GM12873 (cell line): ENCODE measurements around the gene NBEAL2.

Experiments used
- TF ChIP-seq, protein P1 (sequence below): IDR thresholded peaks from 2 replicates; pipeline ENCODE4 v1.5.1; 2012; ENCODE audit warnings: low read depth, mild to moderate bottlenecking, moderate library complexity, low read length, control low read depth; ENCODE audit not compliant: insufficient read depth; ENCODE audit errors: missing control alignments

The NBEAL2 gene

DNA sequence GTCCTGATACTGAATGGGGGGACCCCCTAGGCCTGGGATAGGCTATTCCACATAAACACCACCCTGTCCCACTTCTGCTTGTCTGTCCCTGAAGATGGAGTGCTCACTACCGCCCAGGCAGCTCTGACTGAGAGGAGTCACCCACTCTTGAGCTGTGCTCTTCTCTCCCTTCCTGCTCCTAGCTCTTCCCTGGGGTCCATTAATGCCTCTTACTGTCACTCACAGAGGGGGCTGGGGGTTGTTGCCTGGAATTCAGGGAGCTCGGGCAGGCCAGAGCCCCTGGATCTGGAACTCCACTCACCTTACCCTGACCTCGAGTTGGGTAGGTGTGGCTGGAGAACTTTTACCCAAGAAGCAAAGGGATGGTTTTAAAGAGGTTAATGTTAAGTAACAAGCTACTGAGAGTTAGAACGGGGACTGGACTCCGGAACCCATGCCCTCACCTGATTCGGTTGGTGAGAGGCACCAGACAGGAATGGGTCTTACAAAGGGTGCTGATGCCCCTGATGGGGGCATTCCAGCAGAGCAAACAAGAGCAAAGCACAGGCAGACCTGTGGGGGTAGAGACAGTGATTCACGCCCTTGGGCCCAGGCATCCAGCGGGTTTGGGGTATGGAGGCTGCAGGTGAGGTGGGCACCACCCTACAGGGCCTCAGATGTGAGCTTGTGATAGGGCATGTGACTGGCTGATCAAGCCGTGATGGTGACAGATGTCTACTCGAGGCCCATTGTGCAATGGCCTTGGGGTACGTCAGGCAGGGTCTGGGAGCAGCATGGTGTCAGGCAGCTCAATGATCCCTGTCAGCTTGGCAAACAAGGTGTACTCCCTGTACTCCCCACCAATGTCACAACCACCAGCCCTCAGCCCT, 5.4 kb downstream of the NBEAL2 start:
- TF ChIP-seq, protein P1, sequence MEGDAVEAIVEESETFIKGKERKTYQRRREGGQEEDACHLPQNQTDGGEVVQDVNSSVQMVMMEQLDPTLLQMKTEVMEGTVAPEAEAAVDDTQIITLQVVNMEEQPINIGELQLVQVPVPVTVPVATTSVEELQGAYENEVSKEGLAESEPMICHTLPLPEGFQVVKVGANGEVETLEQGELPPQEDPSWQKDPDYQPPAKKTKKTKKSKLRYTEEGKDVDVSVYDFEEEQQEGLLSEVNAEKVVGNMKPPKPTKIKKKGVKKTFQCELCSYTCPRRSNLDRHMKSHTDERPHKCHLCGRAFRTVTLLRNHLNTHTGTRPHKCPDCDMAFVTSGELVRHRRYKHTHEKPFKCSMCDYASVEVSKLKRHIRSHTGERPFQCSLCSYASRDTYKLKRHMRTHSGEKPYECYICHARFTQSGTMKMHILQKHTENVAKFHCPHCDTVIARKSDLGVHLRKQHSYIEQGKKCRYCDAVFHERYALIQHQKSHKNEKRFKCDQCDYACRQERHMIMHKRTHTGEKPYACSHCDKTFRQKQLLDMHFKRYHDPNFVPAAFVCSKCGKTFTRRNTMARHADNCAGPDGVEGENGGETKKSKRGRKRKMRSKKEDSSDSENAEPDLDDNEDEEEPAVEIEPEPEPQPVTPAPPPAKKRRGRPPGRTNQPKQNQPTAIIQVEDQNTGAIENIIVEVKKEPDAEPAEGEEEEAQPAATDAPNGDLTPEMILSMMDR = no peak

DNA sequence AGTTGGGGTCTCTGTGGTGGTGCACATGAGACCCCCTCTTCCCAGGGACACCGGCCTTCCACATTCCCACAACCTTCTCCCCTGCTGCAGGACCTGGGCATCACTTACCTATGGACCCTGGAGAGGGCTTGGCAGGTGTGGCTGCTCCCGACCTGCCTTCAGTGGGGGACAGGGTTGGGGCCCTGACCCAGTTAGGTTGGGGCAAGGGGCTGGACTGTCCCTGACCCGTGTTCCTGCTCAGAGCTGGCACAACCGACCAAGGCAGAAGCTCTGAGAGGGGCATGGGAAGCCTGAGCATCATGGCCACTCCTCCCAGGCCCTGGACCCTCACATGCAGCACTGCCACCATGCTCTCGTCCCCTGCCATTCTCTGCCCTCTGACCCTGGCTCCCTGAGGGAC, 6.1 kb downstream of the NBEAL2 start:
- TF ChIP-seq, protein P1 = no peak

DNA sequence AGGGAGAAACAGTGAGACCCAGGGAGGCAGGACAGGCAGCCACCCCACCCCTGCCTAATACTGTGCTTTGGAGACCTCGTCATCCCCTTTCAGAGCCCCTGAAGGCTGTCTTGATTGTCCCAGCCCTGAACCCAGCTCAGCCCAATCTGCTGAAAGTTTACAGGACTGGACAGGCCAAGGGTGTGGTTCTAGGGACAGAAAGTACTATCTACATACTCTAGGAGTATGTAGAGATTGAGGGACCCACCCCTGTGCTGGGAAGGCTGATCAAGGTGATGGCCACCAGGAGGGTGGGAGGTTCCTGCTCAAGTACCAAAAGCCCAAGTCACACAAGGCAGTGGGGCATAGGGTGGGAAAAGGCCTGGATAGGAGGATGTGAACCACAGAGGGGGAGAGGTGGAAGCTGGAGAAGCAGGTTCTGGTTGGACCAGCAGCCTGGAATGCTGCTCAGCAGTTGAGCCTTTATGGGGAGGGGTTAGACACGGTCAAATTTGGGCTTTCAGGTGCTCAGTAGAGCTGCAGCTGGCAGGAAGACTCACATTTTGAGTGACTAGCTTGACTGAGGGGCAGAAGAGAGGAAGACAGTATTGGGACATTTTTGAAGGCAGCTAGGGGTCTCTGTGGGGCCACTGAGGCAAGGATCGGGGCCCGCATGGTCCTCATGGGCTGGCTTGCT, 6.7 kb downstream of the NBEAL2 start:
- TF ChIP-seq, protein P1 = no peak

DNA sequence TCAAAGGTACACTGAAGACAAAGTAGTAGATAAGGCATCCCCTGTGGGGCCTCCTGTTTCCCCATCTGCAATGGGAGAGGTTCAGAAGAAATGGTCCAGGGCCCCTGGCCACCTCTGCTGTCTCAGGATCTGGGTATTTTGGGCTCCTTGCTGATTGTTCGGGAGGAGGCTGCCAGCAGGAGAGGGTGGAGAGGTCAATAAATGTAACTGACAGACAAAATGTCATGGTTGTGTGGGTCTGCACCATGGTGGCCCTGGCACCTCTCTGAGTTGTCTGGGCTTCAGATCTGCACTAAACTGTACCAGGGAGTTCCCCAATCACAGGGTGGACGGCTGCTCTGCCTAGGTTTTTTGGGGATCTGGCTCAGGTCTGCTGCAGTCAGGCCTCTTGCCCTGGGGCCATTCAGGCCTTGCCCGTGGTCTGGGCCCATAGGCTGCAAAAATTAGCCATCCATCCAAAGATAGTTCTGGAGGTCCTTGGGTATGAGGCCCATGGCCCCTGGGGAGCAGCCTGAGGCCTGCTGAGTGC, 7.4 kb downstream of the NBEAL2 start:
- TF ChIP-seq, protein P1 = no peak

DNA sequence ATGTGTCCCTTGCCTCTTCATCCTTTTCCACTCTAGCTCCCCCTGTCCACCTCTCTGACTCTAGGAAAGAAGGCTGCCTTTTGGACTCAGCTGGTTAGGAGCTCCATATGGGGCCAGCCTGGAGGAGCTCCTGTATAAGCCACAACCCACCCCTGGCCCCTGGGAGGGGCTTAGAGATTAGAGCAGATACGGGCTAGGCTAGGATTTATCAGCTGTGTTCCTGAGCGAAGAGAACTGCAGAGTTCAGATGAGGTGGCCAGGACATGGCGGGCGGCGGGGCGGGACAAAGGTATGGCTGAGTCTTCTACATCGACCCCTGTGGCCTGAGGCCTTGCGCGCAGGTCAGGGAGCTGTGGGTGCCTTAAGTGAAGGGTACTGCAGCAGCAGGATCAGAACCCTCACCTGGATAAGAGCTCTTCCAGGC, 7.9 kb downstream of the NBEAL2 start:
- TF ChIP-seq, protein P1 = no peak

DNA sequence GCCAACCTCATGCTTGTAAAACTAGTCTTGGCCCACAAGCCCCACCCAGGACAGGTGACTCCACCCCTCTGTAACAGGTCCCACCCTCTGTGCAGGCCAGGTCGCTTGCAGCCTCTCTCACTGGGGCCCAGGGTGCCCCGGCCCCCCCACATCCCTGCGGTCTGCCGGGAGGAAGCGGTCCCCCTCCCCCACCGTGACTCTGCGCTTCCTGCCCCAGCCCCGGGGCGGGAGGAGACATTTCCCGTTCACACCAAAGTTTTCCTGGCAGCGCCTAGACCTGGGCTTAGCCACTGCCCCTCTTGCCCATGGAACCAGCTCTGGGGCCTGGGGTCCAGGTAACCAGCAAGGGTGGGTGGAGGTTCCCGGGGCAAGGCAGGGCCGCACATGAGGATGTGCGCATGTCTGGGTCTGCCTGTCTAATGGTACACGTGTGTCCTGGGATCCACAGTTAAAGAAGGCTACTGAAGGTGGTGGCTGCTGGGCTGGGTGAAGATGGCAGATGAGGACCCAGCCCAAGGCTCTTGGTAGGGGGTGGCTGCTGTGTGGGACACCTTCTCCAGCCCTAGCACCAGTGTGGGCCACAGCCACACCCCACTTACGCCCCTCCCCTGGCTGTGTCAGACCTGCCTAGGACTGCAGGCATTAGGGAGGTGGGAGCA, 8.4 kb downstream of the NBEAL2 start:
- TF ChIP-seq, protein P1 = no peak

DNA sequence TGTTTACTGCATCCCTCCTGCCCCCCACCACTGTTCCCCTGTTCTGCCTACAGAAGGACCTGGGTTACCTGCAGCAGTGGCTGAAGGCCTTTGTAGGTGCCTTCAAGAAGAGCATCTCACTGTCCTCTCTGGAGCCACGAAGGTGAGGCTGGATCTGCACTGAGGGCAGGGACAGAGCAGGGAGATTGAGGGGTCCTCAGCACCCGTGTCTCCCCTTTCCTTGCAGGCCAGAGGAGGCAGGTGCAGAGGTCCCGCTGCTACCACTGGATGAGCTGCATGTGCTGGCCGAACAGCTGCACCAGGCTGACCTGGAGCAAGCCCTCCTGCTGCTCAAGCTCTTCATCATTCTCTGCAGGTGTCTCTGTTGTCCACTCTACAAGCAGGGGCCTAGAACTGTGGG, 9.2 kb downstream of the NBEAL2 start:
- TF ChIP-seq, protein P1 = no peak
